Renal cortex interstitium (tissue), 11 donors: ENCODE data around the gene WDR70. TPM values are rescaled to one million over a fixed set of nuclear protein-coding genes. Genes with fewer than 3 reads are reported as not detected.
"Not testable (repeated sequence)": the region's sequence is repeated elsewhere in the genome, so short reads cannot be mapped to it uniquely, and the experiment has no call there.

ENCODE experiments used
- DNase-seq, 11 donors: peaks; one replicate each; pipeline ENCODE4 v3.0.0-alpha.2; 2013; ENCODE audit warnings: low read depth in 9 of 11, low spot score in 4 of 11; ENCODE audit errors: extremely low read depth in 1 of 11
- polyA plus RNA-seq, 3 donors: library from polyadenylated mRNA; unstranded; fragments of 120-200 nt; gene quantifications; one replicate each; pipeline ENCODE4 v1.2.1, GENCODE V29; 2013; ENCODE audit not compliant: insufficient read length in 3 of 3

The WDR70 gene
- polyA plus RNA-seq, 3 donors = 47.0 to 56.5 (median 53.3) TPM

GRCh38 chr5:37791321-37791720 lies 412.2 kb downstream of the WDR70 start:
- no peak for DNase-seq

GRCh38 chr5:37792975-37793631 lies 414.0 kb downstream of the WDR70 start:
- no peak for DNase-seq

- not testable (repeated sequence) for DNase-seq
Measured at GRCh38 chr5:37795292-37795691, 416.2 kb downstream of the WDR70 start.

- not testable (repeated sequence) for DNase-seq
Measured at GRCh38 chr5:37796435-37796834, 417.3 kb downstream of the WDR70 start.

- DNase-seq = no peak
Measured at GRCh38 chr5:37799865-37800421, 420.8 kb downstream of the WDR70 start.

- DNase-seq = no peak
Measured at GRCh38 chr5:37801521-37801920, 422.4 kb downstream of the WDR70 start.

Other genes with a start within 250 kb of the WDR70 start
- 10 to 100 TPM; 30.0 to 37.9 (median 33.7) TPM for gene CPLANE1, start 129.9 kb upstream of the WDR70 start, polyA plus RNA-seq
- gene NUP155, start 8.2 kb upstream of the WDR70 start, polyA plus RNA-seq = 10 to 100 TPM; 25.2 to 30.6 (median 26.9) TPM